ENCODE data around the gene WDR1.

WDR1 gene

DNA sequence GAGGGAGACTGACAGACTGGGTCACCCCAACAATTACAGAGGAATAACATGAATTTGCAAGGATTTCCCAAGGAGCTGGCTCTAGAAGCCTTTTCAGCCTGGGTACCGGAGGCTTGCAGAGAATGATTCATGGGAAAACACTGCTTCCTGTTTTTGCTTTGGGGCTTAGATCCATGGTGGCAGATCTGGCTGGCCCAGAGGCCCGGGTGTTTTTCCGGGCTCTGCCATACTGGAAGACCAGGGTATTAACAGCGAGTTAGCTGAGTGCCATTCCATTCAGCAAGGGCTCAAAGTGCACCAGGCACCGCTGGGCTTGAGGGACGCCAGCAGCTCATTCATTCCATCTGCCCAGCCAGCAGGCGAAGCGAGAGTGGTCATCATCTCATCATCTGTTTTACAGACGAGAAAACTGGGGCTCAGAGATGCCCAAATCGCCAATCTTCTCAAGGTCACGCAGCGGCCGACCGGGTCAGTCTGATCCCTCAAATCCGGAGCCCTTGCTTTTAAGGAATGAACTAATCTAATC lies 1.3 kb downstream of the WDR1 start:
- peak overlapping the region; percentile 59 for H3K4me2 ChIP-seq (ENCODE audit: low read length)
- peaks cover 55% of the 10 kb centered on the region for H3K79me2 ChIP-seq (ENCODE audit: control insufficient read depth, insufficient read depth, low read length, poor library complexity)
- no peaks in the 10 kb centered on the region for H3K9me3 ChIP-seq (ENCODE audit: insufficient read depth, low read depth, low read length)
- peaks cover 48 to 52% of the 10 kb centered on the region in 2 experiments for H3K36me3 ChIP-seq (ENCODE audit: control insufficient read depth in 1 of 2, insufficient read depth in 2 of 2, low read length in 2 of 2)
- H3K4me3 ChIP-seq (ENCODE audit: low read depth, low read length): peak overlapping the region; percentile 95
- H3K4ac ChIP-seq (ENCODE audit: low read depth, low read length): peak overlapping the region; percentile 89
- H3K27me3 ChIP-seq (ENCODE audit: insufficient read depth, low read length): no peaks in the 10 kb centered on the region
- H2BK120ac ChIP-seq (ENCODE audit: insufficient read depth, low read length, poor library complexity): no peak overlapping the region
- H3K4me1 ChIP-seq (ENCODE audit: control insufficient read depth in 1 of 2, insufficient read depth in 2 of 2, low read length in 2 of 2): peaks cover 29 to 35% of the 10 kb centered on the region in 2 experiments
- no peak overlapping the region for H2BK12ac ChIP-seq (ENCODE audit: low read length)
- peak overlapping the region; percentile 20 for H3K9ac ChIP-seq (ENCODE audit: low read length)
- H4K91ac ChIP-seq (ENCODE audit: low read depth, low read length): no peak overlapping the region
- H4K8ac ChIP-seq (ENCODE audit: low read depth, low read length): peak overlapping the region; percentile 17
- H2AFZ ChIP-seq (ENCODE audit: insufficient read depth, low read length, poor library complexity): peak overlapping the region; percentile 13
- H4K12ac ChIP-seq (ENCODE audit: low read depth, low read length): no peak overlapping the region
- no peak overlapping the region for H2AK5ac ChIP-seq (ENCODE audit: low read length)
- H3K23ac ChIP-seq (ENCODE audit: low read length): no peak overlapping the region
- H3K79me1 ChIP-seq (ENCODE audit: low read length): peaks cover 20% of the 10 kb centered on the region
- peak overlapping the region; percentile 37 for H3K14ac ChIP-seq (ENCODE audit: low read length)
- H3K18ac ChIP-seq (ENCODE audit: low read length): no peak overlapping the region
- peak; percentile 50 to 59 for DNase-seq
- peak overlapping the region; percentile 39 for H2BK5ac ChIP-seq (ENCODE audit: low read depth, low read length, poor library complexity)
- peak overlapping the region; percentile 13 for H3K27ac ChIP-seq (ENCODE audit: low read depth, low read length)
- no CpG with 5 or more reads among the region's 15 CpGs for WGBS (ENCODE audit: extremely low coverage, insufficient coverage, insufficient read length)

GRCh38 chr4:10114607-10115006 lies 2.0 kb downstream of the WDR1 start:
- no peak overlapping the region for H3K14ac ChIP-seq (ENCODE audit: low read length)
- H2AK5ac ChIP-seq (ENCODE audit: low read length): no peak overlapping the region
- WGBS (ENCODE audit: extremely low coverage, insufficient coverage, insufficient read length): no CpG with 5 or more reads among the region's 7 CpGs

GRCh38 chr4:10114147-10114546 lies 2.5 kb downstream of the WDR1 start:
- H3K27ac ChIP-seq (ENCODE audit: low read depth, low read length): no peak overlapping the region

More at GRCh38 chr4:10114607-10115006, 2.0 kb downstream of the WDR1 start:
- DNase-seq: no peak
- Histone ChIP-seq H4K91ac (ENCODE audit: low read depth, low read length) (no peak overlapping the region), H3K4me1 (ENCODE audit: control insufficient read depth in 1 of 2, insufficient read depth in 2 of 2, low read length in 2 of 2) (peaks cover 29 to 39% of the 10 kb centered on the region in 2 experiments), H3K9me3 (ENCODE audit: insufficient read depth, low read depth, low read length) (no peaks in the 10 kb centered on the region), H3K18ac (ENCODE audit: low read length) (no peak overlapping the region), H3K4me3 (ENCODE audit: low read depth, low read length) (no peak overlapping the region), H2BK120ac (ENCODE audit: insufficient read depth, low read length, poor library complexity) (no peak overlapping the region), H3K79me2 (ENCODE audit: control insufficient read depth, insufficient read depth, low read length, poor library complexity) (peaks cover 60% of the 10 kb centered on the region), H4K8ac (ENCODE audit: low read depth, low read length) (no peak overlapping the region), H3K79me1 (ENCODE audit: low read length) (peaks cover 20% of the 10 kb centered on the region), H3K4ac (ENCODE audit: low read depth, low read length) (peak overlapping the region; percentile 89), H4K12ac (ENCODE audit: low read depth, low read length) (peak overlapping the region; percentile 7), H2AFZ (ENCODE audit: insufficient read depth, low read length, poor library complexity) (peak overlapping the region; percentile 24), H3K36me3 (ENCODE audit: control insufficient read depth in 1 of 2, insufficient read depth in 2 of 2, low read length in 2 of 2) (peaks cover 52 to 60% of the 10 kb centered on the region in 2 experiments), H3K23ac (ENCODE audit: low read length) (peak overlapping the region; percentile 23), H2BK12ac (ENCODE audit: low read length) (no peak overlapping the region), H2BK5ac (ENCODE audit: low read depth, low read length, poor library complexity) (no peak overlapping the region), H3K9ac (ENCODE audit: low read length) (no peak overlapping the region), H3K4me2 (ENCODE audit: low read length) (peak overlapping the region; percentile 59), H3K27ac (ENCODE audit: low read depth, low read length) (no peak overlapping the region), H3K27me3 (ENCODE audit: insufficient read depth, low read length) (no peaks in the 10 kb centered on the region)

DNA sequence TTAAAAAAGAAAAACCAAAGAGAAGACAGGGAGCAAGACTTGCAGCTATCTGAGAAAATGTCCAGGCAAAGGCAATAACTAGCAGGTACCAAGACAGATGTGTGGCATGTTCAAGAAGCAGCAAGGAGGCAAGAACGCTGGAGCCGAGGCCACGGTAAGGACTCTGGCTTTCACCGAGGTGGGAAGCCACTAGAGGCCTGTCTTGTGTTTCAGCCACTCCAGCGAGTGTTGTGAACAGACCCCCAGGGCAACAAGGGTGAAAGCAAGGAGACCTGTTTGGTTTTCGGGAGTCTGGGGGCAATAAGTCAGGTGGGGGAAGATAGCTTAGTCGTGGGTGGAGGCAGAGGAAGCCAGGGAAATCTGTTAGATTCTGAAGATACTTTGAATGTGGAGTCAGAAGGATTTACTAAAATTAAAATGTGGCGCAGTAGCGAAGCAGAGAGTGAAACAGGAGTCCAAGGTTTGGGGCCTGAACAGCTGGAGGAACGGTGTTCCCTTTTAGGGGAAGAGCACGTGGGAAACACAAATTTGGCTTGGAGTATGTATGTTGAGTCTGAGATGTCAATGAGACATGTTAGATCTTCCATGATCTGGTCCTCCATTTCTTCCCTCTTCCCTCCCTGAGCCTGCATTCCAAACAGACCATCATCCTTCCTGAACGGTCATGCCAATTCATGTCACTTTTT lies 3.1 kb downstream of the WDR1 start:
- Histone ChIP-seq H4K91ac (ENCODE audit: low read depth, low read length) (no peak overlapping the region), H2BK12ac (ENCODE audit: low read length) (no peak overlapping the region), H3K4ac (ENCODE audit: low read depth, low read length) (peak overlapping the region; percentile 89), H4K8ac (ENCODE audit: low read depth, low read length) (no peak overlapping the region), H4K12ac (ENCODE audit: low read depth, low read length) (no peak overlapping the region), H2AK5ac (ENCODE audit: low read length) (no peak overlapping the region), H3K36me3 (ENCODE audit: control insufficient read depth in 1 of 2, insufficient read depth in 2 of 2, low read length in 2 of 2) (peaks cover 63 to 71% of the 10 kb centered on the region in 2 experiments), H3K4me2 (ENCODE audit: low read length) (no peak overlapping the region), H2AFZ (ENCODE audit: insufficient read depth, low read length, poor library complexity) (no peak overlapping the region), H3K18ac (ENCODE audit: low read length) (no peak overlapping the region), H3K9ac (ENCODE audit: low read length) (no peak overlapping the region), H3K4me1 (ENCODE audit: control insufficient read depth in 1 of 2, insufficient read depth in 2 of 2, low read length in 2 of 2) (peaks cover 36 to 49% of the 10 kb centered on the region in 2 experiments), H3K27ac (ENCODE audit: low read depth, low read length) (no peak overlapping the region), H3K79me2 (ENCODE audit: control insufficient read depth, insufficient read depth, low read length, poor library complexity) (peaks cover 70% of the 10 kb centered on the region), H2BK120ac (ENCODE audit: insufficient read depth, low read length, poor library complexity) (no peak overlapping the region), H3K23ac (ENCODE audit: low read length) (no peak overlapping the region), H2BK5ac (ENCODE audit: low read depth, low read length, poor library complexity) (no peak overlapping the region), H3K9me3 (ENCODE audit: insufficient read depth, low read depth, low read length) (no peaks in the 10 kb centered on the region), H3K14ac (ENCODE audit: low read length) (no peak overlapping the region), H3K4me3 (ENCODE audit: low read depth, low read length) (no peak overlapping the region), H3K27me3 (ENCODE audit: insufficient read depth, low read length) (no peaks in the 10 kb centered on the region), H3K79me1 (ENCODE audit: low read length) (peaks cover 20% of the 10 kb centered on the region)
- no peak for DNase-seq
- WGBS (ENCODE audit: extremely low coverage, insufficient coverage, insufficient read length): no CpG with 5 or more reads among the region's 12 CpGs

More at GRCh38 chr4:10114147-10114546, 2.5 kb downstream of the WDR1 start:
- Histone ChIP-seq H3K9me3 (ENCODE audit: insufficient read depth, low read depth, low read length) (no peaks in the 10 kb centered on the region), H3K4me2 (ENCODE audit: low read length) (peak overlapping the region; percentile 59), H2BK12ac (ENCODE audit: low read length) (no peak overlapping the region), H3K4me1 (ENCODE audit: control insufficient read depth in 1 of 2, insufficient read depth in 2 of 2, low read length in 2 of 2) (peaks cover 34 to 44% of the 10 kb centered on the region in 2 experiments), H3K36me3 (ENCODE audit: control insufficient read depth in 1 of 2, insufficient read depth in 2 of 2, low read length in 2 of 2) (peaks cover 57 to 64% of the 10 kb centered on the region in 2 experiments), H4K91ac (ENCODE audit: low read depth, low read length) (no peak overlapping the region), H2AFZ (ENCODE audit: insufficient read depth, low read length, poor library complexity) (no peak overlapping the region), H3K4ac (ENCODE audit: low read depth, low read length) (peak overlapping the region; percentile 89), H3K79me1 (ENCODE audit: low read length) (peaks cover 20% of the 10 kb centered on the region), H3K27me3 (ENCODE audit: insufficient read depth, low read length) (no peaks in the 10 kb centered on the region), H3K79me2 (ENCODE audit: control insufficient read depth, insufficient read depth, low read length, poor library complexity) (peaks cover 64% of the 10 kb centered on the region), H4K8ac (ENCODE audit: low read depth, low read length) (no peak overlapping the region), H3K23ac (ENCODE audit: low read length) (no peak overlapping the region), H3K9ac (ENCODE audit: low read length) (no peak overlapping the region), H3K4me3 (ENCODE audit: low read depth, low read length) (no peak overlapping the region), H2AK5ac (ENCODE audit: low read length) (no peak overlapping the region), H3K14ac (ENCODE audit: low read length) (no peak overlapping the region), H4K12ac (ENCODE audit: low read depth, low read length) (no peak overlapping the region), H2BK5ac (ENCODE audit: low read depth, low read length, poor library complexity) (no peak overlapping the region), H2BK120ac (ENCODE audit: insufficient read depth, low read length, poor library complexity) (no peak overlapping the region), H3K18ac (ENCODE audit: low read length) (no peak overlapping the region)
- WGBS (ENCODE audit: extremely low coverage, insufficient coverage, insufficient read length): no CpG with 5 or more reads among the region's 4 CpGs
- no peak for DNase-seq
